SH-SY5Y (cell line): ENCODE results near the gene OSBP.

Experiments used
- GATA2 ChIP-seq: IDR thresholded peaks from 2 replicates; pipeline ENCODE4 v1.6.1; 2011; ENCODE audit warnings: mild to moderate bottlenecking, low read depth, low read length
- GATA3 ChIP-seq: IDR thresholded peaks from 2 replicates; pipeline ENCODE4 v1.6.1; 2011; ENCODE audit warnings: low read depth, mild to moderate bottlenecking, low read length, moderate library complexity

DNA sequence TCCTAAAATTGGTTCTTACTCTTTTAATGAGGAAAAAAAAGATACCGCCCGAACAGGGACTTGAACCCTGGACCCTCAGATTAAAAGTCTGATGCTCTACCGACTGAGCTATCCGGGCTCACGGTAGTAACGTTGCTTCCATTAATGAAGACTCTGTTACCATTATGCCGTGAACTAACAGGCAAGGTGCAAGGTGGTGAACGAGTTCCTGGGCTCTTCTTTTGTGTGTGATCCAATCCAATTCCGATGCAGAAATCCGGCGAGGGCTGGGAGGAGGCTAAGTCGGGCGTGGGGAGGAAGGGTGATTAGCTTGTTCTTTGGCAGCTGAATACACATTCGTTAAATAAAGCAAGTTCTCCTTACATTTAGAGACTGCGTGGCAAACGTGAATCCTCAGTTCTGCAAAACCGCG, 55.3 kb downstream of the OSBP start:
- no peak for TF ChIP-seq GATA3
- no peak for TF ChIP-seq GATA2
